Brain microvascular endothelial cell (primary cell): ENCODE data around the gene SNAPC2.

Experiments
- DNase-seq: peaks from one replicate; pipeline ENCODE4 v3.0.0-alpha.2; 2020
- H3K27ac ChIP-seq: fragments of 250-450 bp; sonication (Bioruptor Pico); 2 replicates; pipeline ENCODE4 v1.5.1; 2020; ENCODE audit warnings: mild to moderate bottlenecking, moderate library complexity
- H3K27me3 ChIP-seq: fragments of 250-450 bp; sonication (Bioruptor Pico); replicated peaks from 2 replicates; pipeline ENCODE4 v1.5.1; 2020; ENCODE audit warnings: mild to moderate bottlenecking
- H3K36me3 ChIP-seq: fragments of 250-450 bp; sonication (Bioruptor Pico); replicated peaks from 2 replicates; pipeline ENCODE4 v1.5.1; 2020; ENCODE audit warnings: mild to moderate bottlenecking
- H3K4me3 ChIP-seq: 2 replicates; pipeline ENCODE4 v1.5.1; 2011; ENCODE audit warnings: low read depth, mild to moderate bottlenecking, control low read depth, low read length, moderate library complexity
- CTCF ChIP-seq: IDR thresholded peaks from 2 replicates; pipeline ENCODE4 v1.5.1; 2011; ENCODE audit warnings: low read depth, mild to moderate bottlenecking, moderate library complexity, low read length, control low read depth, inconsistent platforms; ENCODE audit errors: missing control alignments
- in situ Hi-C: cut with HindIII; loops from 2 replicates; pipeline ENCODE4 v1.10.0; 2017; ENCODE audit warnings: low sequenced_read_pairs, low pct_ligation_motif_present

SNAPC2 gene

GRCh38 chr19:7879836-7880235 is 40.3 kb upstream of the SNAPC2 start:
- no peak for TF ChIP-seq CTCF
- in situ Hi-C loops: no loop called here
- no peaks in the 10 kb centered on the region for H3K36me3 ChIP-seq
- H3K27me3 ChIP-seq: no peaks in the 10 kb centered on the region
- H3K27ac ChIP-seq: no peak overlapping the region
- DNase-seq: no peak
- no peak overlapping the region for H3K4me3 ChIP-seq

- H3K27ac ChIP-seq: no peak overlapping the region
- no peak for TF ChIP-seq CTCF
- H3K27me3 ChIP-seq: no peaks in the 10 kb centered on the region
- H3K36me3 ChIP-seq: no peaks in the 10 kb centered on the region
- in situ Hi-C loops: no loop called here
- no peak overlapping the region for H3K4me3 ChIP-seq
- no peak for DNase-seq
Observed at GRCh38 chr19:7881910-7882309, 38.2 kb upstream of the SNAPC2 start.

- TF ChIP-seq CTCF: no peak
- Histone ChIP-seq H3K27ac (no peak overlapping the region), H3K36me3 (no peaks in the 10 kb centered on the region), H3K27me3 (no peaks in the 10 kb centered on the region), H3K4me3 (no peak overlapping the region)
- in situ Hi-C loops: no loop called here
- DNase-seq: no peak
Observed at GRCh38 chr19:7883105-7883504, 37.0 kb upstream of the SNAPC2 start.

GRCh38 chr19:7883796-7884570 is 36.2 kb upstream of the SNAPC2 start:
- no peak overlapping the region for H3K27ac ChIP-seq
- H3K27me3 ChIP-seq: no peaks in the 10 kb centered on the region
- H3K36me3 ChIP-seq: no peaks in the 10 kb centered on the region
- no peak for TF ChIP-seq CTCF
- in situ Hi-C loops: no loop called here
- H3K4me3 ChIP-seq: no peak overlapping the region
- DNase-seq: no peak

- no peak for DNase-seq
- no peaks in the 10 kb centered on the region for H3K27me3 ChIP-seq
- in situ Hi-C loops: no loop called here
Observed at GRCh38 chr19:7885818-7886217, 34.3 kb upstream of the SNAPC2 start.

More at GRCh38 chr19:7885818-7886217, 34.3 kb upstream of the SNAPC2 start:
- no peak for TF ChIP-seq CTCF
- no peaks in the 10 kb centered on the region for H3K36me3 ChIP-seq
- H3K4me3 ChIP-seq: no peak overlapping the region
- H3K27ac ChIP-seq: no peak overlapping the region
